Suppressor macrophage treated with lipopolysaccharide for 4 hours (primary cell): Measurements from ENCODE around the gene CNTFR.

Source experiments
- DNase-seq: peaks from one replicate; pipeline ENCODE4 v3.0.0-alpha.2; 2020

The CNTFR gene

GRCh38 chr9:34615132-34615531, 25.6 kb upstream of the CNTFR start:
- DNase-seq: no peak

DNA sequence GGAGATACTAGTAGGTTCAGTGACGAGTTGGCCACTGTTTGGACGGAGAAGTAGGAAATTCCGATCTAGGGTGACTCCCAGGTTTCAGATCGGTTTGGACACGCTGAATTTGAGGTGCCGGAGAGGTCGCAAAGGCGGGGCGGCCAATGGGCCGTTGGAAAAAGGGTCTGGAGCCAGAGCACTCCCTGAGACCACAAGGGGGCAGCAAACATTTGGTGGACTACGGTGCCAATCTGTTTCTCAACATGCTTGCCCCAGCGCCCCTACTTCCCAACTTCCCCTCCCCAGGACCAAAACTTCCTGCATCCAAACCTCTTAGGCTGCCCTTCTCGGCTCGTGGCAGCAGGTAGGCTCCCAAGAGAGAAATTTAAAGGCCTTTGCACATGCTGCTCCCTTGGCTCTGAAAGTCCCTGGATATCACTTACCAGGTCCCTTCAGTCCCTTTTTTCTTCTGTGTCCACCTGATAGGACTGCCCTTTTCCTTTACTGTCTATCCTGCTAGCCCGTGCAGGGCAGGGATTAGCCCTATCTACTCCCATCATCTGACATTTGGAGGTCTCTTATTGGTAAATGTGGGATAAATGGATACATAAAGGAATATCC, 23.4 kb upstream of the CNTFR start:
- DNase-seq: peak; percentile 91

- DNase-seq: peak; percentile 96
These were observed 22.6 kb upstream of the CNTFR start, which contains the start of gene RPP25L for GRCh38 chr9:34611811-34612787. RPP25L (minus strand) TSS chr9:34612097; CDS start chr9:34611296, 801 bp downstream.

DNA sequence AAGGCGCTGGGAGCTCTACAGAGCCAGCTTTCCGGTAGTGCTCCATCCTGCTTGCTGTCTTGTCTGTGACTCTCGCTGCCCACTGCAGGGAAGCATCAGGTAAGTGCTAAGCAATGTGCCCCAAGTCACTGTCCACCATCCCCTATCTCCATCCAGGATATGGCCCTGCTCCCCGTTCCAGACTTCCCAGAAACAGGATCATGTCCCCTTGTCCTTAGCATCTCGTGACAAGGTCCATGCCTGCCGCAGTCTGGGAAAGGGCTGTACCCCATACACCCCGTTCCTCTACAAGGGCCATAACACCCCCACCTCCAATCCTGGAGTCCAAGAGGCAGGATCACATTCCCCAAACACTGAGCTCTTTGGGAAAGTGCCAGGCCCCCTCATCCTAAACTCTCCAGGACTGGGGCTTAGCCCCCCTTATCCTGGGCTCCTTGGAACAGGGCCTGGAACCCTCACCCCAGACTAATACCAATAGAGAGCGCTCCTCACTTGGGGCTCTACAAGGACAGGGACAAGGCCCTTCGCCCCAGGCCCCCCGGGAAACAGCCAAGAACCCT, 21.8 kb upstream of the CNTFR start:
- DNase-seq: no peak

DNA sequence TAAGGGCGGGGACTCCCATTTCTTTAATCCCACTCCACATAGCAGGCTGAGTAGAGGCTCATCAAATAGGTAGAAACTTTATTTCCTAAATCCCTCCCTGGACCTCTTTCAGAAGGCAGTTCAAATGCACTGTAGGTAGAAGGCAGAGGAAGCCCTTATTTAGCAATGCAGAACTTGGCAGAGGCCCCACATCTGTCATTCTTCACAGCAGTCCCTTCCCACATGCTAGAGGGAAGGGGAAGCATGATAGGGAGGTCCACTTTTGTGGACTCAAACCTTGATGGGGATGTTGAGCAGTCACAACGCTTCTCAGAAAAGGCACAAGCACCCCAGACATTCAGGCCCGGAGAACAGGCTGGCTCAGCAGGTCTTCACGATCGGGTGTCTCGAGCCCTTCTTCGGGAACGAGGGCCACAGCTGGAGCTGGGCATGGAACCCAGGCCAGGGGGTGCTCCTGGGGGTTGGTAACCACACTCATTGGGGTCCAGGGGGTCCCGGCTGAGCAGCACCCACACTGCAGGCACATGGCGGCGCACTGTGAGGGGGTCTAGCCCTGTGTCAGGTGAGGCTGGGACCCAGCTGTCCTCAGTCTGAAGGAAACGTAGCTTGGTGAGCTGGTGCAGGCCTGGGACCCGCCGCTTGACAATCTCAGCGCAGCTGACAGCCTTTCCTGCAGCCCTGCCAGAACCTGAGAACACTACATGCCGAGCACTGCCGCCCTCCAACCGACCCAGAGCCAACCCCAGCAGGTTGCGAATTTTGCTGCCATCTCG, 21.1 kb upstream of the CNTFR start:
- no peak for DNase-seq

DNA sequence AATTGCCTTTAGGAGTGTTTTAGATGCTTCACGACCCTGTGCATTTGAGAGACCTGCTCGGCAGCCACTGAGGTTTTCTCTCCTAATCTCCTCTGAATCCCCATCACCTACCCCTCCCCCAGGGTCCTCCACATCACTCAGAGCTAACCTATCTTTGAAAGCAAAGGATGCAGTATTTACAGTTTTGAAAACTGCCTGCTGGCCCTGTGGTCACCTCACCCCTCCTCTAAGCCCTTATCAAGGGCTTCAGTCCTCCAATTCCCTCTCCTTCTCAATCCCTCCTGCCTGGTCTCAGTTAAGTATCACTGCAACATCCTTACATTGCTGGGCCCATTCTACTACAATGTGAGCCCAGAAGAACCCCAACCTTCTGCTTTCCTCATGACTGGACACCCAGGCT, 17.8 kb upstream of the CNTFR start:
- DNase-seq: no peak

GRCh38 chr9:34606905-34607304, 17.4 kb upstream of the CNTFR start:
- no peak for DNase-seq

DNA sequence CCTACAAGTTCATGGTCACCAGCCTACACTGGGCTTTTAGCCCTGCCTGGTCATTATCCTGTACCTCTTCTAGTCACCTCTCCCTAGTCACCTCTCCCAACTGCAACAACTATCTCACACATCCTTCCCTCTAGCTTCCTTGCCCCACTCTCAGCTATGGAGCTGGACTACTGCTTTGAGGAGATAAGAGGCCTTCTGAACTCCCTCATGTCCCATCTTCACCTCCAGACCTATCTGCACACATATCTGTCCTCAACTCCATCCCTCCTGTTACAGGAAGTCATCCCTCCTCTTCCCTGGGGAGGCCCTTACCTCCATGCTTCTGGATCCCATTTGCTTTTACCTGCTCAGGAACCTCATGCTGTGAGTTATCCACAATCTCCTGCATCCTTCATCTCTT, 16.7 kb upstream of the CNTFR start:
- DNase-seq: no peak

GRCh38 chr9:34603610-34604231, 14.2 kb upstream of the CNTFR start:
- peak; percentile 81 for DNase-seq

- no peak for DNase-seq
These were observed 12.5 kb upstream of the CNTFR start for GRCh38 chr9:34601937-34602573.

DNA sequence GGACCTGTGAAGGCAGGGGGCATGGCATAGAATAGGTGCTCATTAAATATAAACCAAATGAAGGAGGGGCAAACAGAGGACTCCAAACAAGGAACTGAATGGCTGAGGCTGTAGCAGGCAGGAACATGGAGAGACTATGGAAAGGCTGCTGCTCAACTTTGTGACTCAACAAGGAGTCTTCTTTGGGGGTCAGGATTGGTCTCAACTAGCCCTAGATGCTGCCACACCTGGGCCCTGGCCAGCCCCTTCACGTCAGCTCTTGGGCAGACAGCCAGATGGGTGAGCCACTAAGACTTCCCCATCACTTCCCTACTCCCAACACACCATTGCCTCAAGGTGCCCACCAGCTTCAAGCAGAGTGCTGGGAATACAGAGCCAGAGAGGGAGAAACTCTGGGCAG, 11.4 kb upstream of the CNTFR start:
- DNase-seq: no peak

- DNase-seq: no peak
These were observed 10.0 kb upstream of the CNTFR start for GRCh38 chr9:34599546-34599945.

DNA sequence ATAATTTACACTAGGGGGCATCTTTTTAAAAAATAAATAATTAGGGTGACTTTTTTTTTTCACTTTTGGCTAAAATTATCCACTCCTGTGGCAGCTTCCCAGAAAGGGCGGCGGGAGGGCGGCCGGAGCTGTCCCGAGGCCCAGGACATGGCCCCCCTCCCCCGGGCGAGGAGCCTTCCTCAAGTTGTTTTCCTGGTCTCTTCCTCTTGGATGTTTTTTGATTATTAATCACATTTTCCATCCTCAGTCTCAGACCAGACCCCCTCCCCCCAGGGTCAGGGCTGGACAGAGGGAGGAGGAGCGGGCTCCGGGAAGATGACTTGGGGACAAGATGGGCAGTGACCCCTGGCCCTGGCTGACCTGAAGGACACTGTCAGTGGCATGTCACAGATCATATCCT, 4.7 kb upstream of the CNTFR start:
- DNase-seq: no peak

DNA sequence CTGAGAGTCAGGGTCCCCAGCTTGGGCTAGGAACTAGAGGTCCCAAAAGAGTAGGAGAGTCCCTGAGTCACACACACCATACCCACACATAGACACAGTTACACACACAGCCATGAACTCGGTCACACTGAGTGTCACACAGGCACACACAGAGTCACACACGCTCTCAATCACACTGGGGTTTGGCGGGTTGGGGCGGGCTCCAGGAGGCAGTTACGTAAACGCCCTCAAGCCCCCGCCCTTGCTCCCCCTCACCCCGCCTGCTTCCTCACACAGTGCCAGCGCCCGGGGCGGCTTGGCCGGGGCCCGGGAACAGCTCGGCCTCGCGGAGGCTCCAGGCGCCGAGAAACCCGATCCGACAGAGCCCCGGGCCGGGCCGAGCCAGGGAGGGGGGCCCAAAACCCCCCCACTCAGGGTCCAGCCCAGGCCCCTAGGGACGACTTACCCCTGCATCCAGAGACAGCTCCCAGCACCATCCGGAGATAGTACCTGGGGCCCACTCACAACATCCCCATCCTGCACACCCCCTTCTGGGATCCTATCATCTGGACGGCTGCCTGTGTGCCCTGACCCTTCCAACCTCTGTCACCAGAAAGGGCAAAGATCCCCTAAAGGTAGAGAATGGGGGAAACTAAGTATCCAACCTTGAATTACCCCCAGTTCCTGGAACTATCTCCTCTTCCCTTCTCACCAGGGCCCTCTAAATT, 3.5 kb upstream of the CNTFR start:
- DNase-seq: peak; percentile 22

DNA sequence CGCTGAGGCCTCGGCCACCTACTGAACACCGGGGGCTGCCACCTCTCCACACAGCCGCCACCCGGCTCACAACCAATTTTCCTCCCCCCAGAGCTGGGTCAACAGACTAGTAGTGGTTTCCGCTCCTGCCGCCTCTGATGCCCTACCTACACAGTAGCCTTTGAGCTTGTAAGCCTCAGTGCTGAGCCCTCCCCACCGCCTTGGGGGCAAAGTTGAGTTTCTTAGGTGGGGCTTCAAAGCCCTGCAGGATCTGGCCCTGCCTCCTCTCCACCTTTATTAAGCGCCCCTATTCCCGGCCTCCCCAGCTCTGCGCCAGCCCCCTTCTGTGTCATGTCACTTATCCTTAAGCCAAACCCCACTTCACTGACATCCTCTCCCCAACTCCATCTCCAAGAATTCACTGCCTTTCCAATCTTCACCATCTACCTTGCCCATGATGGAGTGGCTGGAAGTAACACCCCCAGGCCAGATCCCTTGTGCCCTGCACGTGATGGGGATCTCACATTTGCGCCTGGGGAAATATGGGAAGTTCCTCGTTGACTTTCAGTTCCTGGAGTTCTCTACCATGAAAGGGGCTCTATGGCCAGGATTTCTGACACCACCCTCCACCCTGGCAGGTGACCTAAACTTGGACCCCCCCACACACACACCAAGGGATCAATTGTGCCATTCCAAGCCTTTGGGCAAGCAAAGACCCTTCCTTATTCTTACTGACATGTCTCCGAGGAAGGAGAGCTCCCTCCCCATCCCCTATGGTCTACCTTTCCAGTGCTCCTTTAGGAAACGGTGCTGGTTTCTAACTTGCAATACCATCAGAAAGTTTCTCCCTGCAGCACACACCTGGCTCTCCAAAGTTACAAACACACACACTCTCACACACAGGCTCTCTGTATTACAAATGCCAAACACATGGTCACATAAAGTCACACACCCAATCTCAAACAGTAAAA, 2.7 kb upstream of the CNTFR start:
- DNase-seq: peak; percentile 64

DNA sequence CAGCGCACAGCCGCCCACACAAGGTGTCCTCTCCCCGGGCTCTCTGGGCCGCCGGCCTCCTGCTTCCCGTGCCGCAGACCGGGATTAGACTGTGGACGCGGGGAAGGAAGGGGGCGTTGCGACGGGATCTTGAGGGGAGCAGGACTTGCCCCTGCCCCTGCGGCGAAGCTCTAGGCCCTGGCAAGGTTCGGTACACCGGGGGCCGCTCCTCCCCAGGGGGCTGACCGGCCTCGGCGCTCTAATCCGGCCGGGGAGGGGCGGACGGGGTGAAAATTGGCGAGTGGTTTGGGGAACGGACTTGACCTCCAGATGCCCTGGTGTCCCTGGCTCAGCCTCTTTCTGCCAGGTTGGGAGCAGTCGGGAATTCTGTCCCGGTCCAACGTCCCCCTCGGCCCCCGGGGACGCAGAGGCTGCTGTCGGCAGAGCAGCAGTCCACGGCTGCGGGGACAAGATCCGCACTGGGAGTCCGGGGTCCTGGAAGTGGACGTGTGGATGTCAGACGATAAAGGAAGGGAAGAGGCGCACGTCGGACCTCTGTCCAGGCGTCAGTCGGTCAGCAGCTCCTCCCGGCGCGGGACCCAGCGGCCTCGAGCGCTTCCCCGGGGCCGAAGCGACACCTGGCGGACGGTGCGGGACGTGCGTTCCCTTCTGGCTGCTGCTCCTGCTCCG, 1.9 kb upstream of the CNTFR start:
- peak; percentile 90 for DNase-seq

DNA sequence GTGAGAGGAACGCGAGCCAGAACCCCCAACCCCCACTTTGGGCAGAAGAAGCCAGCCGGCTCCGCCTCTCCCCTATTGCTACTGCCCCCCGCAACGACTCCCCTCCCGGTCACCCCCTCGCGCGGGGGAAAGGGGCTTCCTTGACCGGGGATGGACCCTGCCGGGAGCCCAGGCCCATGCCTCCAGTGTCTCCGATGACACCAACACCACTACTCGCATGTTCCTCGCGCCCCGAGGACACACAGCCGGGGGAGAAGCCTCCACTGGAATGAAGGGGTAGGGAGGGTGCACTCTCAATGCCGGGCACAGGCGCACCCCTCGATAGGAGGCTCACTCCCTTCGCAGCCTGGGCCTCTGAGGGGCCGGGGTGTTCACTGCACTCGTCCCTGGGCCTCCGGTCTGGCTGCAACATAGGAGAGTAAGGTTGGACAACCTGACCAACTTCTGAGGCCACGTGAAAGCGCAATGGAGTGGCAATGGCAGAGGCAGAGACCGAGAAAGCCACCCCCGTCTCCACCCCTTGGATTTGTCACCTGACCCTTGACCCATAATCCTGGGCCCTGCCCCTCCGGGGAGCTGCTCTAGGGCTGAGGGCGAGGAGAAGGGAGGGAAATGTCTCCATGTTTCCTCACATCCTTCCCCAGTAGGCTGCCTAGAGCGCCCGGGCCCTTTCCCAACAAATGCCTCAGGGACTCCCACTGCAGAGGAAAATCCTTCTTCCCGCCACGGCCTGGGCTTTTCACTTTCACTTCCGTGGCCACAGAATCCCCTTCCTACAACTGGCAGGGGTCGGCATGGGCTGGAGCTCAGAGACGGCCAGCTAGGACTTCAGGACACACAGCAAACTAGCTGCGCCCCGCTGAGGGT, 1.1 kb upstream of the CNTFR start:
- no peak for DNase-seq
